Kidney tubule cell (primary cell): ENCODE data around the gene GABARAP.
A peak's percentile ranks its signal among the peaks of the same experiment; 100 is the strongest.

ENCODE experiments used
- DNase-seq: peaks from one replicate; pipeline ENCODE4 v3.0.0-alpha.2; 2018; ENCODE audit warnings: low spot score

GABARAP gene

DNA sequence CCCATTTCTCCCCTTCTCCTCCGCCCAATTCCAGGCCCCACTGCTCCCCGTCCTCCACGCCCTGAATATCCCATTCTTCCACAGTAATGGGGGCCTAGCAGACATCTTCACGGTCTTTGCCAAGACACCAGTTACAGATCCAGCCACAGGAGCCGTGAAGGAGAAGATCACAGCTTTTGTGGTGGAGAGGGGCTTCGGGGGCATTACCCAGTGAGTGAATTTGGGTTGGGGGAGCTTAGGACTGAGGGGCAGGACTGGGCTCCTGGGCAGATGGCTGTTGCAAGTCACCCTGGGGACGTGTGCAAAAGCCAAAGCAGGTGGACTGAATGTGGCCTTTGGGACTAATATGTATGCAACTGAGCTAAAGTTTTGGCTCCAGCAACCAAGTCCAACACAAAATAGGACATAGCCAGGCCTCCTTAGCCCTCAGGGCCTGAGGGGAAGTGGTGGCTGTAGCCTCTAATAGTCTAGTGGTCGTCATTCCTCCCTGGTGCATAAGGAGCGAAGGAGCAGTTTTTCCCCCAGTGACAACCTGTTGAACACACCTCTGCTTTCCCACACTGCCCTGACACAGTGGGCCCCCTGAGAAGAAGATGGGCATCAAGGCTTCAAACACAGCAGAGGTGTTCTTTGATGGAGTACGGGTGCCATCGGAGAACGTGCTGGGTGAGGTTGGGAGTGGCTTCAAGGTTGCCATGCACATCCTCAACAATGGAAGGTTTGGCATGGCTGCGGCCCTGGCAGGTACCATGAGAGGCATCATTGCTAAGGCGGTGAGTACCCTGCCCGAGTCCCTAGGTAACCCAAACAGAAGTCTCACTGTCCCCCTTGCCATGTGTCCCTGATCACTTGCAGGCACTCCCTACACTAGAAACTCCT lies 19.9 kb downstream of the GABARAP start:
- DNase-seq: no peak

DNA sequence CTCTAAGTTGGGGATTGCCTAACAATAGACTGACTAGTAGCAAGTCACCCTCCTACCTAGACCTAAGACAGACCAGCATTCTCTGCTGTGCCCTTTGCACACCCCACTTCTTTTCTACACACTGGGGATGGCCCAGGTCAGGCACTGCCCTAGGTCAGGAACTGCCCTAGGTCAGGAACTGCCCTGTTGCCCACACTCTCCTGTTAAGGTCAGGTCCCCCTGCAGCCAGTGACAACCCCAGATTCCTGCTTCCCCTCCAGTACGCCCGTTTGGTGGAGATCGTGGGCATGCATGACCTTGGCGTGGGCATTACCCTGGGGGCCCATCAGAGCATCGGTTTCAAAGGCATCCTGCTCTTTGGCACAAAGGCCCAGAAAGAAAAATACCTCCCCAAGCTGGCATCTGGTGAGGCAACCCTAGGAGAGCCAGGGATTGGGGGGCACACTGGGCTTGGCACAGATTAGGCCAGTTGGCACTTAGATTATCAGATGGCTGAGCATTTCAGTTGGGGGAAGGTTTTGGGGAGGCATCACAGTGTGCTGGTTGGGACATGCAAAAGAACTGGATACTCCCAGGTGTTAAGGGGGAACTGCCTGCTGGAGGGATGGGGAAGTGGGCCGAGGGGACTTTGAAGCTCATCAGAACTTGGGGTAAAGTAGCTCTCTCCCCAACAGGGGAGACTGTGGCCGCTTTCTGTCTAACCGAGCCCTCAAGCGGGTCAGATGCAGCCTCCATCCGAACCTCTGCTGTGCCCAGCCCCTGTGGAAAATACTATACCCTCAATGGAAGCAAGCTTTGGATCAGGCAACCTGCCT lies 20.8 kb downstream of the GABARAP start:
- no peak for DNase-seq

DNA sequence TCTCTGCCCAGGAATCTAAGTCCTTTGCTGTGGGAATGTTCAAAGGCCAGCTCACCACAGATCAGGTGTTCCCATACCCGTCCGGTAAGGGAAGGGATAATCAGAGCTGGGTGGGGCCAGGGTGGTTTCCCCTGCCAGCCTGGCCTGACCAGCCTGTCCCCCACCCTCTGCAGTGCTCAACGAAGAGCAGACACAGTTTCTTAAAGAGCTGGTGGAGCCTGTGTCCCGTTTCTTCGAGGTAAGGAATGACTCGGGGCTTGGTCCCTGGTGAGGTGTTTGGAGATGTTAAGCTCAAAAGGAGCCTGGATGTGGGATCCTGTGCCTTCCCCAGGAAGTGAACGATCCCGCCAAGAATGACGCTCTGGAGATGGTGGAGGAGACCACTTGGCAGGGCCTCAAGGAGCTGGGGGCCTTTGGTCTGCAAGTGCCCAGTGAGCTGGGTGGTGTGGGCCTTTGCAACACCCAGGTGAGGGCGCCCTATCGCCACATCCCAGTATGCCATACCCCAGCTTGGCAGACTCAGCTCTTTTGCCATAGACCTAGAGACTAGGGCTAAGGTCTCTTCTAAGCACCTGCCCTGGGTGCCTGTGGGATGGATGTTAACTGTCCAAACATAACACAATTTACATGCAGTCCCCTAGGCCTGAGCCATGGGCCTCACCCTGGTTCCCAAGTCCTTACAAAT lies 21.5 kb downstream of the GABARAP start:
- DNase-seq: peak; percentile 76

DNA sequence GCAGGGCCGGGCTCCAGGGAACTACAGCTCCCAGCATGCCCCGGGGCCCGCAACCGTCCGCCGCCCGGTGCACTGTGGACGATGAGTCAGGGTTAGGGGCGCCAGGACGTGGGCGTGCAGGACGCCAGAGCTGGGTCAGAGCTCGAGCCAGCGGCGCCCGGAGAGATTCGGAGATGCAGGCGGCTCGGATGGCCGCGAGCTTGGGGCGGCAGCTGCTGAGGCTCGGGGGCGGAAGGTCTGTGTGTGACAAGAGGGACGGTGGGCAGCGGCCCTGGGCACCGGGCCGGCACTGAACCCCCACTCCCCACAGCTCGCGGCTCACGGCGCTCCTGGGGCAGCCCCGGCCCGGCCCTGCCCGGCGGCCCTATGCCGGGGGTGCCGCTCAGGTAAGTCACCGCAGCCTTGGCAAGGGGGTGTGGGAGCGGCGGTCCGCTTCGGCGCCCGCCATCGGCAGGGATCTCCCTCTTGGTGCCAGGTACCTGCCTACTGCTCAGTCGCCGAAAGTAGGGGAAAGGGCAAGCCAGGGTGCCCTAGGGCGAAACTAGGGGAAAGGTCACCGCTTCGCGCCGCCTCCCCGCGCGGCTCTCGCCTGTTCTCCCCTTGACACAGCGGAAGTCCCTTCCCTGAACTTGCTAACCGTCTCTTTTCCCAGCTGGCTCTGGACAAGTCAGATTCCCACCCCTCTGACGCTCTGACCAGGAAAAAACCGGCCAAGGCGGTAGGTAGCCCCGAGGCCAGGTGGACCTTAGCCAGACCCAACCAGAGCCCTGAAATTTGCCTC lies 22.2 kb downstream of the GABARAP start, which contains the start of the genes ACADVL and DLG4:
Gene ACADVL, plus strand, starts transcription at position 127 of the 781 bp plus-strand sequence. Its CDS starts 47 bp downstream, at position 174.
Gene DLG4, minus strand, starts transcription at position 25 of the 781 bp plus-strand sequence.
- peak; percentile 91 for DNase-seq

DNA sequence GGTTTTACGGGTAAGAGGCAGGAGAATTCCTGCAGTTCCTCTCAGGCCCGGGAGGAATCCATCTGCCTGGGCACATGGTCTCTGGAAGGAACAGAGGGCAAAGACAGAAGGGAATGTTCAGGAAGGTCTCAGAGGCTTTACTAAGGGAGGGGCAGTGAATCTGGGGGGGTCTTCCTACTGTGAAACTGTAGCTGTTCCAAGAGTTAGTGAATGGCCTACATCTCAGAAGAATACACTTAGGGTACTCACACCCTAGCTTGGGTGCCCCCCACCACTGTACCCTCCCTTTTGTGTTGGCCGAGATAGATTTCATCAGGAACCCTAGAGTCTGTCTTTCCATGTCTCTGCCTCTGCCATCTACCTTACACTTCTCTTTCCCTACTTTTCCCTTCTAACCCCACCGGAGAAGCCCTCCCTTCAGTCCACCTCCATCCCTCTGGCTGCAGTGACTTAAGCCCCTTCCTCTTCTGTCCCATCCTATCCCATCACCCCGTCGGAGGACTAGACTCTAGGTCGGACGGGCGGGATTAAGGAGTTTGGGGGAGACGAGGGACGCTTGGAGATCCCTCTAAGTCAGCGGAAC lies 22.9 kb downstream of the GABARAP start:
- no peak for DNase-seq

DNA sequence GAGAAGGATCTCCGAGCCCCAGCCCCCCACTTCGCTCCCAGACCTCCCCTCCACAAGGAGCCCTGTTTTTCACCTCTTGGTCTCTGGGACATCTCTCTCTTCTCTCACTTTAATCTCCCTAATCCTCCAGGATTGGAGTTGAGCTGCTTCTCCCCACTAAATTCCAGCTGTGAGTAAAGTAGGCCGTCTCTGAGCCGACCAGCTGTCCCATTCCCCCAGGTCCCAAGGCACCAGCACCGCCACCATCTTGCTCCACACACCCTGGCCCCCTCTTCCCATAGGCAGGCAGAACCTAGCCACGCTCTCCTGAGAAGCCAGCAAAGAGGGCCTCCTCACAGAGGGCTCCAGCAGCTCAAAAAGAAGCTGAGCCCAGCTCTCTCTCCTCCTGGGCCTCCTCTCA lies 23.5 kb downstream of the GABARAP start:
- no peak for DNase-seq

DNA sequence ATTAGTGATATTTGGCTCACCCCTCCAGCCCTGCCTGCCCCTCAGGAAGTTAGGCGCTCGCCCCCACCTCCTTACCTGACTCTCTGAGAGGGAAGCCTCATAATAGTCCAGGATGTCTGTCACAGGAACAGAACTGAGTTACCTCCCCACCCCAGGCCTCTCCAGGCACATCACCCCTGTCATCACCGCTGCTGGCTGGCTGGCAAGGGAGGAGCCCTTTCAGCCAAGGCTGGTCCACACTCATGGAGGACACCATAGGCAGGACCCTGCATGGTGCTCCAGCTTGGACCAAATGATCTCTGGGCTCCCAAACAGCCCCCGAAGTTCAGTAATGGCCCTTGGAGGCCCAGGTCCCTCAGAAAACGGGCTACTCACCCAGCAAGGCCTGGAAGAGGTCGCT lies 24.1 kb downstream of the GABARAP start:
- DNase-seq: no peak

DNA sequence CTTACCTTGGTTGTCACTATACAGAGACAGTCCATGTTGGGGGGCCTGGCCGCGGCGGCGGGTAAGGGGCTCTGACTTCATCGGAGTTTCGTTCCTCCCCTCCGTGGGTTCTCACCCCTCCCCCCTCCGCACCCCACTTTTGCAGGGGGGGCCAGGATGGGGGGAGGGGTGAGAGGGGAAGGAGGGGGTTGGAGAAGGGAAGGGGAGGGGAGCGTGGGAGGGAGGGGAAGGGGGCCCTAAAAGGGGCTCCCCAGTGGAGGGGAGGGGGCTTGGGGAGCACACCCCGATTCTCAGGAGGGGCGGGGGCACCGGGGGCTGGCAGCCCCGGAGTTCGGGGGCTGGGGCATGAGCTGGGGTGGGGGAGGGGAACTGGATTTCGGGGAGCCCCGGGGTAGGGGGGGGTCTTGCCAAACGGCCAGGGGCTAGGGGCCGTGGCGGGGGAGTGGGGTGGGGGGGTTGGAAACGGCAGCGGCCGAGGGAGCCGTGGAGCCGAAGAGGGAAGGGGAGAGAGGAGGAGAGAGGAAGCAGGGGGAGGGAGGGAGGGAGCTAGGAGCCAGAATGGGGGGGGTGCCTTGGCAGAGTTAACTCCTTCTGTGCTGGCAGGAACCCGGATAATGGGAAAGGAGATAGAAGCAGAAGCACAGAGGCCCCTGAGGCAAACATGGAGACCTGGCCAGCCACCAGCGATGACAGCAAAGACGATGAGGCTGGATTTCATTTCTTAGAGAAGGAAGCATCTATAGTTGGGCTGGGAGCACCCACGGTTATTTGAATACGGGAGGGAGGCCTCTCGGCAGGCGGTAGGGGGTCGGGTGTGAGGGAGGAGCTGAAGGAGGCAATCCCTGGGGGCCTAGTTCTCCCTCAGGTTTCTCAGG lies 24.9 kb downstream of the GABARAP start:
- peak; percentile 38 for DNase-seq

DNA sequence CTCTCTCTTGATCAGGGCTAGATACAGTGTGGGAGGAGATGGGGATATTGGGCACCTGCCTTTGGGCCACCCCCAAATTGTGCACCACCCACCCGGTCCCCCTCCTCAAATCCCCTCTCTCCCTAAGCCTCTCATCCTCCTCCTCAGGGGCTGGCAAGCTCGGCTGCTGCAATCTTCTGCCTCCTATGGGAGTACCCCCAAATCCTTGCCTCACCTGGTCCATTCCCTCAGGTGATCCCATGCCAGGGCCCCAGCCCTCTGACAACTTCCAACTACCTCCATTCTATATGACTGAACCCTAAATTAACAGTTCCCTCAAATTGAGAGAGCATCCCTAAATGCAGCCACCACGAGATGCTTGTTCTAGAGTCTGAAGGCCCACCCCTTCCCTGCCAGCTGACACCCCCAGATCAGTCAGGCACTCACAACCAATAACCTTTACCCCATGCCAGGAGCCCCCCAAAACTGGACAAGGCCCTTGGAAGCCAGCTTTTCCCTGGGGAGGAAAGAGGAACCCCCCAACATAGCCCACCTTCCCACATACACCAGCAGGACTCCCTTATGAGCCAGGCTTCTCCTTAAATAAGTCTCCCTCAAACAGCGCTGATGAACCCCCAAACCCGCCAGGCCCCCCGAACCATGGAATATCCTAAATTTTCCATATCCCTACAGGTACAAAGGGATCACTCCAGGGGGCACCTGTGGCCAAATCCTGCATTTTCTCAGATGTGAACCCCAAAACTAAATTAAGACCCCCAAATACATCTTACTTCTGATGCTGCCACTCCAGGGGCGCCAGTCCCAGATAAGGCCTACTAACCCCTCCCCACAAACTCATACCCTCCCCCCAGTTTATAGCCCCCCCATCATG lies 25.8 kb downstream of the GABARAP start:
- DNase-seq: no peak

DNA sequence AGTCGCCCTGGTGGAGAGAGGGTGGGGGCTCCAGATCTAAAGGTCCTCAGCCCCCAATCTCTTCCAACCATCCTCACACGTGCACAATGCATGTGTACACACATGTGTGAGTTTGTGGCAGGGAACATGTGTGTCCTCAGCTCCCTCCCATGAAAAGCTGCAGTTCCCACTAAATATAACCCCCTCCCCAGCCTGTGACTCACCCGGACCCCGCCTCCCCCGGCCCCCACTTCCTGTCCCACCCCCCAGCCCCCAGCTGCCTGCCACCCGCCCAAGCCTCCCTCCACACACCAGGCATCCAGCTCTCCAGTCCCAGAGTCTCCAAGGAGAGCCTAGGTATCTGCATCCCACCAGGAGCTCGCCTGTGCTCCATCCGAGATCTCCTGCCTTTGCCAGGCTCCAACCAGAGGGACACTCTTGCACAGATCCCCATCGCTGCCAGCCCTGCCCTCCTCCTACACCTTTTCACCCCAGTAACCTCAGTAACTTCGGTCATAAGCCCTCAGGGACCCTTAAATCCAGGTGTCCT lies 26.5 kb downstream of the GABARAP start:
- DNase-seq: no peak

DNA sequence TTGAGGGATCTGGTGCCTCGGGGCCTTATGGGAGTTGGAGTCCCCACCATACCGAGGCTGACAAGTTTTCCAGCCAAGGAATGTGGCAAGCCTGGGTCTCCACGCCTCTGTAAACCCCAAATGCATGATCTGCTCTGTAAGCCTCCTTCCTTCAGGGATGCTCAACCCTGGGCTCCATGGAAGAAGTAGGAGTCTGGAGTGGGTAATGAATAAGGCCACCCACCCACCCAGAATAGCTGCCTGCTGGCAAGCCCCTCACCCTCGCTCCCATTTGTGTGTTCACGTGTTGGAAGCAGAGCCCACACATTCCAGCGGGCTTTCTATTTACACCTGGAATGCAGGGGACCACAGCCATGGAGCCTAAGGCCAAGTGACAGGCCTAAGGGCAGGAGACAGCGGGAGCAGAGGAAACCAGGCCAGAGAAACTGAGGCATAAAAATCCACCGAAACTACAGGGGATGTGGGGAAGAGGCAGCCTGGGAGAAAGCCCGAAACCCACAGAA lies 27.1 kb downstream of the GABARAP start:
- DNase-seq: no peak

DNA sequence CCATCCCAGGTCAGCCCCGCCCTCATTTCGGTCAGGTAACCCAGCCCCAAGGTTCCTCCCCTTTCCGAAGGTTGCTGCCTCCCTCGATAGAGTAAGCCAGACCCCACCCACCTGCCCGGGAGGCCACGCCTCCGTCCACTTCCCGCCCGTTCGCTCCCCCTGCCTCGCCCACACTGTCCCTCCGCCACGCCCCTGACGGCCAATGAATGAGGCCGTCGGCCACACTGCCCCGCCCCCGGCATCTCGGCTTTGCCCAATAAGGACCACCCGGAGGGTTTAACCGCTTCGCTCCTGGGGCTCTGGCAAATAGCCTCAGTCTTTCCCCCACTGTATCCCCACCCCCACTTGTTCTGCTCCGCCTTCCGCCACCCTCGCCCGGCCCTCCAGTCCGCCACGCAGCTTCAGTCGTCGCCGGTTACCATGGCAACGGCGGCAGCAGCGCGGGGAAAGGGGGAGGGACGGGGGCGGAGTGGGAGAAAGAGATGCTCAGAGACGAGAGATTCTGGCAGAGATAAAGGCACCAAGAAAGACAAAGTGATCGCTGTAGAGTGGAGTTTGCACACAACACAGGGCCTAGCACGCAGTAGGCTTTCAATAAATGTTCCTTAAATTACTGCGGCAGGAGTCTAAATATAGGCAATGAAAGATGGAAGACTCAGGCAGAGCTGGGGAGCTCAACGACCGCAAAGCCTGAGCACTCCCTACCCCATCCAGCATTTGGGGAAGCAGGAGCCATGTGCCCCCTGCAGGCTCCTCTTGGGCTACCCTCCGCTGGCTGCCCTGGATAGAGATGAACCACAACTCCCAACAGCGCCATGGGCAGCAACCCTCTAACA lies 27.7 kb downstream of the GABARAP start:
- peak; percentile 94 for DNase-seq

DNA sequence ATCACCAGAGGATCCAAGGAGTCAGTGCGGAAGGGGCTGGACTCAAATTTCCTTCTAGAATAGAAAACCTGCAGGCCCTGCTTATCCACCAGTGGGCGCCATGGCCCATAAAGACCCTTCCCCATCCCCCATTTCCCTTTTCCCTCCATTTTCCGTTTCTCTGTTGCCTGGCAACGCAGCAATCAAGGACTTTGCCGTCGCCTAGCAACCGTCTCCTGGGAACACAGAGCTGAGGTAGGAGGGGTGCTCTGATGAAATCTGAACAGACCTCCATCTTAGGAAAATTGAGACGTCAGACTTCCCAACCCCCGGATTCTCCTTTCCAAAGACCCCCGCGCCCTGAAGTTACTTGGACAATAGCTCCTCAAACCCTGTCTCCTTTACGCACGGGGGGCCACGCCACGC lies 28.4 kb downstream of the GABARAP start:
- DNase-seq: peak; percentile 74

DNA sequence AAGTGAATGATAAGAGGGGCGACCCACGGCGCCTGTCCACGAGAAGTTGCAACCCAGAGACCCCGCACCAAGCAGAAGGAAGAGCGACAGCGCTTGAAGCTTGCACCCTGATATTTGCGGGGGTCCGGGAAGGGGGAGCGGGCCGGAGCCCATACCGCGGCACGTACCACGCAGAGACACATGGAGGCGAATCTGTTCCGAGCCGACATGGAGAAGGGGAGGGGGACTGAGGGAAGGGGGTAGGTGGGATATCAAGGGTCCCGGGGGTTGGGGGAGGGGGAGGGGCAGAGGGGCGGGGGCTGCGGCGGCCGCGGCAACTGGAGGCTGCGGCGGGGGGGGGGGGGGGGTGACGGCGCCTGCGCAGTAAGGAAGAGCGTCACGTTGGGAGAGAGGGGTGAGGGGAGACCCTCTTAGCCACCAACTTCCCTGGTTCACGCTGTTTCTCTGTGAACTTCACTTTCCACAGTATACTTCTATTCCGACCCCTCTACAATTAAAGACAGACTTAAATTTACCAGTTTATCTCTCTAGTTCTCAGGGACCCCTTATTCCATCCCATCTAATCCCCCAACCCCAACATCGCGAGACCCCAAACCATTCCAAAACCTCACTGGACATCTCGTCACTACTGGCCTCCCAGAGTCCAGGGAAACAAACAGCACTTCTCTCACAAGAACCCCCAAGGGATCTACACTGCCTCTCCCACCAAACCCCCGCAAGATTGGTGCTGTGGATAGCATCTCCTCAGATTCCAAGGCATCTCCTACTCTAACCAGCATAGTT lies 30.6 kb downstream of the GABARAP start:
- no peak for DNase-seq

DNA sequence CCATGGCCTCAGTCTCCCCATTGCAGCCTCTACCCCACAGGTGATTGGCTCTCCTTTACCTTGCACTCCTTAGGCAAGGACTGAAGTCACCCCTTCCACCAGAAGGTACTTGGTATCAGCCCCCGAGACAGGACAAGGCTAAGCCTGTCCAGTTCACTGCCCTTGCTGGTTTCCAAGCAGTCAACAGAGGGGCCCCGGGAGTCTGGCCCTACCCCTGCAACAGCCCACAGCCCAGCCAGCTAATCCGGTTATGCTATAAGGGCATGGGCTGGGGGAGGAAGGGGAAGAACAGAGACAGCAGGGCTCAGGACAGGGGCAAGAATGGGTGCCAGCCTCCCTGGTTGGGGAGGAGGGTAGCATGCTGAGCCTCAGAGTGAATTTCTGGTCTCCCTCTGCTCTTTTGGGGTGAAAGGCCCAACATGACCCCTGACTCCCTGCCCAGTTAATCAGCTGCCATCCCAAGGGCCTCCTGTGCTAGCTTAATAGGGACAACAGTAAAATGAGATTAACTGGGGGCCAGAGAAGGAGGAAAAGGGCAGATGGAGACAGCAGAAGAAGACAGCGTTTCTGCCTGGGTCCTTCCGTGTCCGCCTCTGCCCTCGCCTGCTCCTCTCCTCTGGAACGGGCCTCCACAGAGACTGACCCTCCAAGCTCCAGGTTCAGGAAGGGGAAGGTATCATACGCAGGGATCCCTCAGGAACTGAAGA lies 33.3 kb downstream of the GABARAP start:
- no peak for DNase-seq

DNA sequence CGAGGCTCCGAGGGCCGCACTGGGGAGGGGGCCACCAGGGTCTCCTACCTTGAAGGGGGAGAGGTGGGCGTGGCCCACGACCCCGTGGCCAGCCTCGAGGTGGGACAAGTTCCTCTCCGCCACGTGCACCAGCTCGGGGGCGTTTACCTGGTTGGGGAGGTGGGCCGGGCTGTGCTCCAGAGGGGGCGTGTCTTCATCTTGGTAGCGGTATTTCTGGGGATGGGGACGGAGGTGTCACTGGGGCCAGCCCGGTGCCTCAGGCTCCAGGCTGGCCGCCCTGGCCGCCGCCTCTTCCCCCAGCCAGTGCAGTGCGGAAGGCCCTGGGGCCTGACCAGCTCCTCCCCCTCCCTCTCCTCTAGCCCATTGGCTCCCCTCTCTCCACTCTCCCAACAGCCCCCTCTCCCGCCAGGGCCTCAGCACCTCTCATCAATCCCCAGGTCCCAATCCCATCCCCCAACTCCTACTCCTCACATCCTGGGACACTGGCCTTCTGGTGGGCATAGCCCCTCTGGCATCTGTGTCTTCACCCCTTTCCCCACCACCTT lies 34.1 kb downstream of the GABARAP start:
- no peak for DNase-seq
